RWPE1 (cell line): ENCODE results near the gene TNS1.

ENCODE experiments used
- CTCF ChIA-PET: fragments of 350-600 bp; sonication (Branson Sonifier 250); formaldehyde crosslinking; extraction: SDS; loops from one replicate; lab custom pipeline; 2021; lab: Yijun Ruan, JAX
- POLR2A ChIA-PET: fragments of 400-600 bp; formaldehyde crosslinking; extraction: SDS; loops from one replicate; lab custom pipeline; 2020; ENCODE audit warnings: antibody characterized with exemption; ENCODE audit not compliant: low non-redundant PET; lab: Yijun Ruan, JAX
- DNase-seq: peaks from one replicate; pipeline ENCODE4 v3.0.0; 2012; ENCODE audit warnings: low spot score
- H3K27ac ChIP-seq: fragments of 450-650 bp; 2 replicates; pipeline ENCODE4 v1.5.1; 2017
- CTCF ChIP-seq: fragments of 450-650 bp; conservative IDR thresholded peaks from 2 replicates; pipeline ENCODE4 v1.5.1; 2017; ENCODE audit warnings: low read depth, mild to moderate bottlenecking

Gene TNS1

GRCh38 chr2:217798743-217799562 lies 203.8 kb downstream of the TNS1 start:
- POLR2A ChIA-PET = no interaction called here
- DNase-seq = no peak
- no peak overlapping the region for H3K27ac ChIP-seq
- CTCF ChIA-PET = interaction anchor here (0.6 to 1.8 kb wide), 3 partner anchors 10 to 473 kb away, joined by 3 to 8 read pairs (median 3); no protein-coding TSS in a partner anchor
- no peak for TF ChIP-seq CTCF

GRCh38 chr2:217798191-217798590 lies 204.6 kb downstream of the TNS1 start:
- TF ChIP-seq CTCF = no peak
- CTCF ChIA-PET = interaction anchor here (0.6 to 0.8 kb wide), 3 partner anchors 11 to 317 kb away, joined by 3 to 4 read pairs (median 3); no protein-coding TSS in a partner anchor
- DNase-seq = no peak
- no peak overlapping the region for H3K27ac ChIP-seq
- POLR2A ChIA-PET = no interaction called here

GRCh38 chr2:217797661-217798069 lies 205.1 kb downstream of the TNS1 start:
- ChIA-PET POLR2A (no interaction called here), CTCF (interaction anchor here (0.7 to 1.0 kb wide), 6 partner anchors 9 to 1521 kb away, joined by 3 to 7 read pairs (median 4); no protein-coding TSS in a partner anchor)
- H3K27ac ChIP-seq = peak overlapping the region; percentile 37
- DNase-seq = peak; percentile 26
- no peak for TF ChIP-seq CTCF

- ChIA-PET CTCF (interaction anchor here (0.7 to 1.0 kb wide), 4 partner anchors 8 to 1522 kb away, joined by 3 to 7 read pairs (median 4); no protein-coding TSS in a partner anchor), POLR2A (no interaction called here)
- H3K27ac ChIP-seq = peak overlapping the region; percentile 37
- TF ChIP-seq CTCF = no peak
- no peak for DNase-seq
Measured at GRCh38 chr2:217797165-217797564, 205.6 kb downstream of the TNS1 start.

GRCh38 chr2:217795706-217796465 lies 206.9 kb downstream of the TNS1 start:
- ChIA-PET POLR2A (no interaction called here), CTCF (no interaction called here)
- TF ChIP-seq CTCF = no peak
- DNase-seq = no peak
- H3K27ac ChIP-seq = no peak overlapping the region

- CTCF ChIA-PET = no interaction called here
- TF ChIP-seq CTCF = no peak
- DNase-seq = no peak
- no peak overlapping the region for H3K27ac ChIP-seq
- POLR2A ChIA-PET = no interaction called here
Measured at GRCh38 chr2:217795067-217795466, 207.7 kb downstream of the TNS1 start.
